ENCODE measurements around the gene ABLIM2. TPM values are rescaled to one million over a fixed set of nuclear protein-coding genes. Genes with fewer than 3 reads are reported as not detected.
"Not testable (repeated sequence)": the region's sequence is repeated elsewhere in the genome, so short reads cannot be mapped to it uniquely, and the experiment has no call there.

Gene ABLIM2
- total RNA-seq, 2 experiments from 2014 or later: 0.32 to 0.54 TPM

- TF ChIP-seq CTCF (IDR thresholded peaks at IDR 0.05): no peak
- no peak overlapping the region for H3K27ac Mint-ChIP-seq
- ATAC-seq (no peak), DNase-seq (no peak)
- no peak overlapping the region for H3K4me3 Mint-ChIP-seq
- no peaks in the 10 kb centered on the region for H3K4me1 Mint-ChIP-seq (ENCODE audit: low read depth)
- no peaks in the 10 kb centered on the region for H3K36me3 Mint-ChIP-seq (ENCODE audit: low read depth)
- ChIA-PET CTCF (no interaction called here), POLR2A (no interaction called here)
- intact Hi-C loops (cut with micrococcal nuclease): no loop called here
- H3K9me3 Mint-ChIP-seq: peaks cover 4% of the 10 kb centered on the region
- H3K27me3 Mint-ChIP-seq: peaks cover 5% of the 10 kb centered on the region
Measured at GRCh38 chr4:8143392-8144140, 15.0 kb downstream of the ABLIM2 start.

GRCh38 chr4:8142556-8142955, 16.1 kb downstream of the ABLIM2 start:
- no peak for DNase-seq
- peaks cover 5% of the 10 kb centered on the region for H3K27me3 Mint-ChIP-seq
- ATAC-seq: no peak
- H3K27ac Mint-ChIP-seq: no peak overlapping the region
- H3K4me3 Mint-ChIP-seq: no peak overlapping the region
- no peak for TF ChIP-seq CTCF (IDR thresholded peaks at IDR 0.05)
- intact Hi-C loops (cut with micrococcal nuclease): no loop called here
- H3K36me3 Mint-ChIP-seq (ENCODE audit: low read depth): no peaks in the 10 kb centered on the region
- ChIA-PET POLR2A (no interaction called here), CTCF (no interaction called here)
- peaks cover 4% of the 10 kb centered on the region for H3K9me3 Mint-ChIP-seq
- no peaks in the 10 kb centered on the region for H3K4me1 Mint-ChIP-seq (ENCODE audit: low read depth)

GRCh38 chr4:8141935-8142334, 16.7 kb downstream of the ABLIM2 start:
- ChIA-PET CTCF (no interaction called here), POLR2A (no interaction called here)
- Mint-ChIP-seq H3K4me1 (ENCODE audit: low read depth) (no peaks in the 10 kb centered on the region), H3K27me3 (peaks cover 5% of the 10 kb centered on the region), H3K4me3 (no peak overlapping the region), H3K36me3 (ENCODE audit: low read depth) (no peaks in the 10 kb centered on the region), H3K9me3 (peaks cover 4% of the 10 kb centered on the region), H3K27ac (no peak overlapping the region)
- ATAC-seq (no peak), DNase-seq (no peak)
- TF ChIP-seq CTCF (IDR thresholded peaks at IDR 0.05): no peak
- intact Hi-C loops (cut with micrococcal nuclease): no loop called here

GRCh38 chr4:8140915-8141314, 17.7 kb downstream of the ABLIM2 start:
- Mint-ChIP-seq H3K27me3 (peaks cover 5% of the 10 kb centered on the region), H3K36me3 (ENCODE audit: low read depth) (no peaks in the 10 kb centered on the region), H3K4me1 (ENCODE audit: low read depth) (no peaks in the 10 kb centered on the region), H3K9me3 (peaks cover 4% of the 10 kb centered on the region), H3K4me3 (no peak overlapping the region), H3K27ac (no peak overlapping the region)
- no peak for DNase-seq
- no peak for TF ChIP-seq CTCF (IDR thresholded peaks at IDR 0.05)
- intact Hi-C loops (cut with micrococcal nuclease): no loop called here
- no peak for ATAC-seq
- ChIA-PET CTCF (interaction anchor here (0.9 kb wide), 1 partner anchor 262 kb away, joined by 4 read pairs; no protein-coding TSS in a partner anchor), POLR2A (interaction anchor here (0.6 kb wide), 1 partner anchor 222 kb away, joined by 3 read pairs; no protein-coding TSS in a partner anchor)

GRCh38 chr4:8139726-8140125, 18.9 kb downstream of the ABLIM2 start:
- POLR2A ChIA-PET: not testable (repeated sequence)

More at GRCh38 chr4:8139726-8140125, 18.9 kb downstream of the ABLIM2 start:
- H3K4me3 Mint-ChIP-seq; ATAC-seq; H3K27ac Mint-ChIP-seq; intact Hi-C loops (cut with micrococcal nuclease); H3K27me3 Mint-ChIP-seq; H3K9me3 Mint-ChIP-seq; CTCF ChIA-PET; DNase-seq; H3K4me1 Mint-ChIP-seq (ENCODE audit: low read depth); H3K36me3 Mint-ChIP-seq (ENCODE audit: low read depth): not testable (repeated sequence)

All from activated CD8-positive, alpha-beta T cell treated with anti-CD3 and anti-CD28 coated beads for 36 hours (primary cell).